Body of pancreas (tissue), 4 donors: Measurements from ENCODE around the gene MPDU1.
"Not testable (repeated sequence)": the region's sequence is repeated elsewhere in the genome, so short reads cannot be mapped to it uniquely, and the experiment has no call there.

Source experiments
- POLR2A ChIP-seq, 3 donors: fragments of 450-650 bp; IDR thresholded peaks; one replicate each; pipeline ENCODE4 v1.6.1; 2016; ENCODE audit warnings: antibody characterized with exemption in 3 of 3, mild to moderate bottlenecking in 2 of 3
- TF ChIP-seq, protein P1 (sequence below), 7 experiments: fragments of 450-650 bp in 4 of 7; fragments of 200-600 bp in 3 of 7; sonication (generic) in 3 of 7; IDR thresholded peaks; one replicate each; pipeline ENCODE4 v1.5.1; 2016 to 2019; ENCODE audit warnings: antibody characterized with exemption in 7 of 7

DNA sequence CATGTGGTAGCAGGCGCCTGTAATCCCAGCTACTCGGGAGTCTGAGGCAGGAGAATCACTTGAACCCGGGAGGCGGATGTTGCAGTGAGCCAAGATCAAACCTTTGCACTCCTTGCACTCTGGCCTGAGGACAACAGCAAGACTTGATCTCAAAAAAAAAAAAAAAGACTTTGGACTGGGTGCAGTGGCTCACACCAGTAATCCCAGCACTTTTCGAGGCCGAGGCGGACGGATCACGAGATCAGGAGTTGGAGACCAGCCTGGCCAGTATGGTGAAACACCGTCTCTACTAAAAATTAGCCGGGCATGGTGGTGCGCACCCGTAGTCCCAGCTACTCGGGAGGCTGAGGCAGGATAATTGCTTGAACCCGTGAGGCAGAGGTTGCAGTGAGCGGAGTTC is 42.1 kb downstream of the MPDU1 start:
- TF ChIP-seq, protein P1, sequence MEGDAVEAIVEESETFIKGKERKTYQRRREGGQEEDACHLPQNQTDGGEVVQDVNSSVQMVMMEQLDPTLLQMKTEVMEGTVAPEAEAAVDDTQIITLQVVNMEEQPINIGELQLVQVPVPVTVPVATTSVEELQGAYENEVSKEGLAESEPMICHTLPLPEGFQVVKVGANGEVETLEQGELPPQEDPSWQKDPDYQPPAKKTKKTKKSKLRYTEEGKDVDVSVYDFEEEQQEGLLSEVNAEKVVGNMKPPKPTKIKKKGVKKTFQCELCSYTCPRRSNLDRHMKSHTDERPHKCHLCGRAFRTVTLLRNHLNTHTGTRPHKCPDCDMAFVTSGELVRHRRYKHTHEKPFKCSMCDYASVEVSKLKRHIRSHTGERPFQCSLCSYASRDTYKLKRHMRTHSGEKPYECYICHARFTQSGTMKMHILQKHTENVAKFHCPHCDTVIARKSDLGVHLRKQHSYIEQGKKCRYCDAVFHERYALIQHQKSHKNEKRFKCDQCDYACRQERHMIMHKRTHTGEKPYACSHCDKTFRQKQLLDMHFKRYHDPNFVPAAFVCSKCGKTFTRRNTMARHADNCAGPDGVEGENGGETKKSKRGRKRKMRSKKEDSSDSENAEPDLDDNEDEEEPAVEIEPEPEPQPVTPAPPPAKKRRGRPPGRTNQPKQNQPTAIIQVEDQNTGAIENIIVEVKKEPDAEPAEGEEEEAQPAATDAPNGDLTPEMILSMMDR (IDR thresholded peaks at IDR 0.05) = not testable (repeated sequence)
- TF ChIP-seq POLR2A (IDR thresholded peaks at IDR 0.05) = not testable (repeated sequence)
